HL-60 (cell line): ENCODE results near the gene ALDH1B1.

Experiments used
- GABPA ChIP-seq: IDR thresholded peaks from 2 replicates; pipeline ENCODE4 v1.6.1; 2012; ENCODE audit warnings: low read depth
- TF ChIP-seq, protein P1 (sequence below): IDR thresholded peaks from one replicate; pipeline ENCODE4 v1.5.1; 2011; ENCODE audit warnings: low read length, control low read depth, inconsistent platforms; ENCODE audit not compliant: insufficient read depth

- TF ChIP-seq, protein P1, sequence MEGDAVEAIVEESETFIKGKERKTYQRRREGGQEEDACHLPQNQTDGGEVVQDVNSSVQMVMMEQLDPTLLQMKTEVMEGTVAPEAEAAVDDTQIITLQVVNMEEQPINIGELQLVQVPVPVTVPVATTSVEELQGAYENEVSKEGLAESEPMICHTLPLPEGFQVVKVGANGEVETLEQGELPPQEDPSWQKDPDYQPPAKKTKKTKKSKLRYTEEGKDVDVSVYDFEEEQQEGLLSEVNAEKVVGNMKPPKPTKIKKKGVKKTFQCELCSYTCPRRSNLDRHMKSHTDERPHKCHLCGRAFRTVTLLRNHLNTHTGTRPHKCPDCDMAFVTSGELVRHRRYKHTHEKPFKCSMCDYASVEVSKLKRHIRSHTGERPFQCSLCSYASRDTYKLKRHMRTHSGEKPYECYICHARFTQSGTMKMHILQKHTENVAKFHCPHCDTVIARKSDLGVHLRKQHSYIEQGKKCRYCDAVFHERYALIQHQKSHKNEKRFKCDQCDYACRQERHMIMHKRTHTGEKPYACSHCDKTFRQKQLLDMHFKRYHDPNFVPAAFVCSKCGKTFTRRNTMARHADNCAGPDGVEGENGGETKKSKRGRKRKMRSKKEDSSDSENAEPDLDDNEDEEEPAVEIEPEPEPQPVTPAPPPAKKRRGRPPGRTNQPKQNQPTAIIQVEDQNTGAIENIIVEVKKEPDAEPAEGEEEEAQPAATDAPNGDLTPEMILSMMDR, result no peak
- no peak for TF ChIP-seq GABPA
Measured at GRCh38 chr9:38355115-38355514, 37.4 kb upstream of the ALDH1B1 start.
